ENCODE data around the gene IL10RA.

GRCh38 chr11:117986981-117987574, 884 bp downstream of the IL10RA start:
- TF ChIP-seq, protein P1, sequence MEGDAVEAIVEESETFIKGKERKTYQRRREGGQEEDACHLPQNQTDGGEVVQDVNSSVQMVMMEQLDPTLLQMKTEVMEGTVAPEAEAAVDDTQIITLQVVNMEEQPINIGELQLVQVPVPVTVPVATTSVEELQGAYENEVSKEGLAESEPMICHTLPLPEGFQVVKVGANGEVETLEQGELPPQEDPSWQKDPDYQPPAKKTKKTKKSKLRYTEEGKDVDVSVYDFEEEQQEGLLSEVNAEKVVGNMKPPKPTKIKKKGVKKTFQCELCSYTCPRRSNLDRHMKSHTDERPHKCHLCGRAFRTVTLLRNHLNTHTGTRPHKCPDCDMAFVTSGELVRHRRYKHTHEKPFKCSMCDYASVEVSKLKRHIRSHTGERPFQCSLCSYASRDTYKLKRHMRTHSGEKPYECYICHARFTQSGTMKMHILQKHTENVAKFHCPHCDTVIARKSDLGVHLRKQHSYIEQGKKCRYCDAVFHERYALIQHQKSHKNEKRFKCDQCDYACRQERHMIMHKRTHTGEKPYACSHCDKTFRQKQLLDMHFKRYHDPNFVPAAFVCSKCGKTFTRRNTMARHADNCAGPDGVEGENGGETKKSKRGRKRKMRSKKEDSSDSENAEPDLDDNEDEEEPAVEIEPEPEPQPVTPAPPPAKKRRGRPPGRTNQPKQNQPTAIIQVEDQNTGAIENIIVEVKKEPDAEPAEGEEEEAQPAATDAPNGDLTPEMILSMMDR (IDR thresholded peaks at IDR 0.05; ENCODE audit: low read length), result no peak
- no peak for TF ChIP-seq EZH2 (IDR thresholded peaks at IDR 0.05; ENCODE audit: borderline replicate concordance, low read length)
